PC-3 (cell line): ENCODE data around the gene ITSN1. TPM values are rescaled to one million over a fixed set of nuclear protein-coding genes. Genes with fewer than 3 reads are reported as not detected.

ENCODE experiments used
- ATAC-seq: fragments of 200-7000 bp; cut with Tn5 transposase; 2 replicates; pipeline ENCODE4 v1.9.1; 2020; ENCODE audit warnings: mild to moderate bottlenecking, moderate library complexity
- BruUV-seq: library from RNA; stranded (reverse); fragments of 400-500 nt; replicated peaks from 2 replicates; lab custom pipeline; 2021; lab: Mats Ljungman, UMichigan
- CTCF ChIA-PET: fragments of 300-600 bp; sonication (Branson Sonifier 250); formaldehyde crosslinking; loops from one replicate; lab custom pipeline; 2022; ENCODE audit warnings: antibody characterized with exemption; lab: Charles Lee
- POLR2A ChIA-PET: fragments of 300-600 bp; sonication (Branson Sonifier 250); formaldehyde crosslinking; loops from one replicate; lab custom pipeline; 2022; ENCODE audit warnings: antibody characterized with exemption; ENCODE audit not compliant: unreplicated experiment; lab: Charles Lee
- DNase-seq: peaks from one replicate; pipeline ENCODE4 v3.0.0-alpha.2; 2015
- H2AFZ ChIP-seq: fragments of 300-600 bp; sonication (generic); 2 replicates; pipeline ENCODE4 v1.6.0; 2016; ENCODE audit warnings: antibody characterized with exemption, low read length
- H3F3A ChIP-seq: fragments of 300-600 bp; sonication (generic); one replicate; pipeline ENCODE4 v1.6.0; 2017; ENCODE audit warnings: antibody characterized with exemption, low read length, control low read depth, mild to moderate bottlenecking; ENCODE audit not compliant: unreplicated experiment
- H3K27ac ChIP-seq: fragments of 300-600 bp; sonication (generic); 2 replicates; pipeline ENCODE4 v1.5.1; 2016; ENCODE audit warnings: mild to moderate bottlenecking, low read length
- H3K27me3 ChIP-seq: fragments of 300-600 bp; sonication (generic); 2 replicates; pipeline ENCODE4 v1.6.1; 2016; ENCODE audit warnings: low read length, mixed read lengths
- H3K36me3 ChIP-seq: fragments of 300-600 bp; sonication (generic); 2 replicates; pipeline ENCODE4 v1.6.1; 2016; ENCODE audit warnings: low read depth, mixed run types, low read length, mixed read lengths
- H3K4me1 ChIP-seq: fragments of 300-600 bp; sonication (generic); 2 replicates; pipeline ENCODE4 v1.5.1; 2016; ENCODE audit warnings: low read length; ENCODE audit not compliant: insufficient read depth
- H3K4me2 ChIP-seq: fragments of 300-600 bp; sonication (generic); 2 replicates; pipeline ENCODE4 v1.6.0; 2016; ENCODE audit warnings: low read length
- H3K4me3 ChIP-seq: fragments of 300-600 bp; sonication (generic); 2 replicates; pipeline ENCODE4 v1.5.1; 2016; ENCODE audit warnings: mild to moderate bottlenecking, low read length, mixed read lengths
- H3K79me2 ChIP-seq: fragments of 300-600 bp; sonication (generic); 2 replicates; pipeline ENCODE4 v1.6.1; 2017; ENCODE audit warnings: low read length, mixed read lengths
- H3K9ac ChIP-seq: fragments of 300-600 bp; sonication (generic); 2 replicates; pipeline ENCODE4 v1.6.0; 2016; ENCODE audit warnings: mild to moderate bottlenecking, low read length
- H3K9me2 ChIP-seq: fragments of 300-600 bp; sonication (generic); replicated peaks from 2 replicates; pipeline ENCODE4 v1.6.1; 2016; ENCODE audit warnings: mixed run types, low read length, mixed read lengths
- H3K9me3 ChIP-seq: fragments of 300-600 bp; sonication (generic); 2 replicates; pipeline ENCODE4 v1.6.1; 2016; ENCODE audit warnings: low read length, mixed read lengths
- H4K20me1 ChIP-seq: fragments of 300-600 bp; sonication (generic); 2 replicates; pipeline ENCODE4 v1.6.1; 2016; ENCODE audit warnings: low read length, mixed read lengths
- EZH2 ChIP-seq: fragments of 300-600 bp; sonication (generic); IDR thresholded peaks from one replicate; pipeline ENCODE4 v1.6.1; 2017; ENCODE audit warnings: antibody characterized with exemption, mild to moderate bottlenecking, low read length; ENCODE audit not compliant: unreplicated experiment
- EZH2phosphoT487 ChIP-seq: fragments of 300-600 bp; sonication (generic); IDR thresholded peaks from 2 replicates; pipeline ENCODE4 v1.6.1; 2018; ENCODE audit warnings: mild to moderate bottlenecking, antibody characterized with exemption, low read length, borderline replicate concordance
- intact Hi-C: fragments of 100-400 bp; cut with micrococcal nuclease; formaldehyde crosslinking; loops from 2 replicates; pipeline ENCODE4 v1.9.0; 2023
- total RNA-seq: library from RNA; depleted of rRNA; stranded (reverse); fragments of >200 nt; gene quantifications from 2 replicates; pipeline ENCODE4 v1.2.3, GENCODE V29; 2014
- TF ChIP-seq, protein P1 (sequence below): fragments of 300-600 bp; sonication (generic); conservative IDR thresholded peaks from 2 replicates; pipeline ENCODE4 v1.5.1; 2017; ENCODE audit warnings: antibody characterized with exemption, low read depth, mild to moderate bottlenecking, low read length

The ITSN1 gene
- total RNA-seq, 1 experiment from 2014 or later = 45.6 TPM

DNA sequence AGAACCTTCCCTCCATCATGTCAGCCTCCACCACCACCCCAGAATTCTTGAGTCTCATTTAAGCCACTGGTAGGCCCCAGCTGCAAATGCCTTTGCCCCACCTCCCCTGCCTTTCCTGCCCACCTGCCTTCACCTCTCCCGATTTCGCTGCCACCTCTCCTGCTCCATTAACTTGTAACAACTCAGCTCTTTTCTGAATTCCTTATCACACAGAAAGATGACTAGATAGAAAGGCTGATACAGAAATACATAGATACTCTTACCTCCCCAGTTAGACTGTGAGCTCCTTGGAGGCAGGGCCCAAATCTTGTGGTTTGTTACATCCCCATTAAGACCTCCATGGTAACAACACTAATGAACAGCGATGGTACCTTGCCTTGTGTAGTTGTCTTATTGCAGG lies 203.8 kb downstream of the ITSN1 start:
- intact Hi-C loops = no loop called here
- POLR2A ChIA-PET = no interaction called here
- Histone ChIP-seq H3K36me3 (no peaks in the 10 kb centered on the region), H3K9me2 (no peaks in the 10 kb centered on the region), H3K4me1 (peaks cover 11% of the 10 kb centered on the region), H3K4me2 (no peak overlapping the region), H3K9ac (no peak overlapping the region), H4K20me1 (no peaks in the 10 kb centered on the region), H3K27ac (no peak overlapping the region), H3K4me3 (no peak overlapping the region), H3K79me2 (no peaks in the 10 kb centered on the region), H3K9me3 (no peaks in the 10 kb centered on the region), H3F3A (no peaks in the 10 kb centered on the region), H3K27me3 (no peaks in the 10 kb centered on the region), H2AFZ (no peak overlapping the region)
- TF ChIP-seq EZH2 (no peak), EZH2phosphoT487 (no peak)
- TF ChIP-seq, protein P1, sequence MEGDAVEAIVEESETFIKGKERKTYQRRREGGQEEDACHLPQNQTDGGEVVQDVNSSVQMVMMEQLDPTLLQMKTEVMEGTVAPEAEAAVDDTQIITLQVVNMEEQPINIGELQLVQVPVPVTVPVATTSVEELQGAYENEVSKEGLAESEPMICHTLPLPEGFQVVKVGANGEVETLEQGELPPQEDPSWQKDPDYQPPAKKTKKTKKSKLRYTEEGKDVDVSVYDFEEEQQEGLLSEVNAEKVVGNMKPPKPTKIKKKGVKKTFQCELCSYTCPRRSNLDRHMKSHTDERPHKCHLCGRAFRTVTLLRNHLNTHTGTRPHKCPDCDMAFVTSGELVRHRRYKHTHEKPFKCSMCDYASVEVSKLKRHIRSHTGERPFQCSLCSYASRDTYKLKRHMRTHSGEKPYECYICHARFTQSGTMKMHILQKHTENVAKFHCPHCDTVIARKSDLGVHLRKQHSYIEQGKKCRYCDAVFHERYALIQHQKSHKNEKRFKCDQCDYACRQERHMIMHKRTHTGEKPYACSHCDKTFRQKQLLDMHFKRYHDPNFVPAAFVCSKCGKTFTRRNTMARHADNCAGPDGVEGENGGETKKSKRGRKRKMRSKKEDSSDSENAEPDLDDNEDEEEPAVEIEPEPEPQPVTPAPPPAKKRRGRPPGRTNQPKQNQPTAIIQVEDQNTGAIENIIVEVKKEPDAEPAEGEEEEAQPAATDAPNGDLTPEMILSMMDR = no peak
- ATAC-seq = no peak
- CTCF ChIA-PET = no interaction called here
- no peak for DNase-seq
- no TSS peak for BruUV-seq

DNA sequence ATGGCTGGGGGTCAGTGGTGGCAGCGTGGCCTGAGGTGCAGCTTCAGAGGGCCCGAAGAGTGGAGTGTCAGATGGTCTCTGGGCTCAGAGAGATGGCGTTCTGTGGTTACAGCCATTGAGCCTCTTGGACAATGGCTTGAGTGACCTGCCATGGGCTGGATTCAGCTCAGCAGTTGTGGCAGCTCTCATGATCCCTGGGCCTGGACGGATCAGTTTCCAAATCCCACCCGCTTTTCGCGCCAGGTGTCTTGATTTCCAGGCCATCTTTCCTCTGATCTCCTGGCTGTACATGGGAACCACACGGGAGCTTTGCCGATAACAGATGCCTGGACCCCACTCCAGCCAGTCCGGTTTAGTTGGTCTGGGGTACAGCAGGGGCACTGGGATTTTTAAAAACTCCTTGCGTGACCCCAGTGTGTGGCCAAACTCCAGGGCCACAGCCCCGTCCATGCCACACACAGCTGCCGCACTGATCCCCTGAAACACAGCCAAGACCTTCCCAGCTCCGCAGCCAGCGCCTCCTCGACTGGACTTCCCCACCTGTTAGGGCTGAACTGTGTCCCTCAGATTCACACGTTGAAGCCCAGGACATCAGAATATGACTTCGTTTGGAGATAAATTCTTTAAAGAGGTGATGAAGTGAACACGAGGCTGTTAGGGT lies 205.4 kb downstream of the ITSN1 start:
- ChIA-PET POLR2A (interaction anchor here (0.6 kb wide), 1 partner anchor 17 kb away, joined by 6 read pairs; no protein-coding TSS in a partner anchor), CTCF (no interaction called here)
- H3K9ac ChIP-seq = no peak overlapping the region
- no peak overlapping the region for H3K27ac ChIP-seq
- intact Hi-C loops = no loop called here
- H3K4me2 ChIP-seq = no peak overlapping the region
- ATAC-seq = no peak
- no peaks in the 10 kb centered on the region for H3K9me2 ChIP-seq
- H3K9me3 ChIP-seq = no peaks in the 10 kb centered on the region
- no peaks in the 10 kb centered on the region for H3F3A ChIP-seq
- no peaks in the 10 kb centered on the region for H4K20me1 ChIP-seq
- TF ChIP-seq EZH2phosphoT487 (no peak), EZH2 (no peak)
- TF ChIP-seq, protein P1 = no peak
- peak overlapping the region; percentile 55; the same call in 1 of the 2 replicates for H2AFZ ChIP-seq
- peaks cover 11% of the 10 kb centered on the region for H3K4me1 ChIP-seq
- no peaks in the 10 kb centered on the region for H3K27me3 ChIP-seq
- H3K36me3 ChIP-seq = no peaks in the 10 kb centered on the region
- H3K4me3 ChIP-seq = no peak overlapping the region
- no TSS peak for BruUV-seq
- DNase-seq = no peak
- H3K79me2 ChIP-seq = no peaks in the 10 kb centered on the region

DNA sequence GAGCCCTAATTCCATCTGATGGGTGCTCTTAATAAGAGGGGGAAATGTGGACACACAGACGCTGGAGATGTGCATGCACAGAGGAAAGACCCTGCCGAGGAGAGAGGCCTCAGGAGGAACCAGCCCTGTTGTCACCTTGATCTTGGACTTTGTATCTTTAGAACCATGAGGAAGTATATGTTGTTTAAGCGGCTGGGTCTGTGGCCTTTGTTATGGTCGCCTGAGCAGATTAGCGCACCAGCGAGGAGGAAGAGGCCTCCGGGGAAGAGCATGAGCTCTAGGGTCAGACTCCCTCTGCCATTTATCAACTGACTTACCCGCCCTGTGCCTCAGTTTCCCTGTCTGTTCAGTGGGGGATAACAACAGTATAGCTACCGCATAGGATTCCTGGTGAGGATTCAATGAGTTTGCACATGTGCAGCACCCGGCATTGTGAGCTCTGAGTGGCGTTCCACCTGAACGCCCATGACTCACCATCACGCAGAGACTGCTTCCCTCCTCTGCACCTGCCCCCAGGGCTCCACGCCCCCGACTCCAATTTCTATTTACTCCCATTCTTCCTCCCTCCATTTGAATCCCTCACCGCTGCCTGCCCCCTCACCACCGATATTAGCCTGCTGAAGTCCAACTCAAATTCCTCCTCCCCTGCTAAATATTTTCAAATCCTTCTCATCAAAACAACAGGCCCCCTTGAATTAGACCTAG lies 206.1 kb downstream of the ITSN1 start:
- H3F3A ChIP-seq = no peaks in the 10 kb centered on the region
- DNase-seq = peak; percentile 91
- peak overlapping the region; percentile 16 for H3K4me2 ChIP-seq
- H2AFZ ChIP-seq = peak overlapping the region; percentile 55
- intact Hi-C loops = no loop called here
- no peaks in the 10 kb centered on the region for H3K36me3 ChIP-seq
- BruUV-seq = no TSS peak
- TF ChIP-seq EZH2phosphoT487 = no peak
- TF ChIP-seq, protein P1 = no peak
- no peak for TF ChIP-seq EZH2
- peak overlapping the region; percentile 11; the same call in 1 of the 2 replicates for H3K27ac ChIP-seq
- no peaks in the 10 kb centered on the region for H3K9me3 ChIP-seq
- H3K4me1 ChIP-seq = peaks cover 11% of the 10 kb centered on the region
- no peak overlapping the region for H3K4me3 ChIP-seq
- no peaks in the 10 kb centered on the region for H3K79me2 ChIP-seq
- peak; percentile 95 for ATAC-seq
- CTCF ChIA-PET = no interaction called here
- H4K20me1 ChIP-seq = no peaks in the 10 kb centered on the region
- POLR2A ChIA-PET = interaction anchor here (0.6 kb wide), 1 partner anchor 17 kb away, joined by 6 read pairs; no protein-coding TSS in a partner anchor
- no peaks in the 10 kb centered on the region for H3K9me2 ChIP-seq
- H3K9ac ChIP-seq = no peak overlapping the region
- no peaks in the 10 kb centered on the region for H3K27me3 ChIP-seq
